ENCODE results near the gene CORO6. TPM values are rescaled to one million over a fixed set of nuclear protein-coding genes. Genes with fewer than 3 reads are reported as not detected.

Gene CORO6
- total RNA-seq, 1 experiment from 2014 or later, result 2.3 TPM

GRCh38 chr17:29588017-29588561, 34.6 kb downstream of the CORO6 start:
- Mint-ChIP-seq H3K4me1 (peaks cover 52 to 66% of the 10 kb centered on the region in 2 experiments), H3K27ac (no peak overlapping the region), H3K36me3 (ENCODE audit: insufficient read depth in 1 of 3, low read depth in 3 of 3) (peaks cover 5 to 9% (median 7%) of the 10 kb centered on the region in 3 experiments; a peak in 6 of 7 replicates), H3K9me3 (no peaks in the 10 kb centered on the region), H3K27me3 (ENCODE audit: low read depth) (peaks cover 3% of the 10 kb centered on the region; the same call in 1 of the 2 replicates), H3K4me3 (peak overlapping the region; percentile 78 to 87)
- H3K27me3 ChIP-seq (ENCODE audit: insufficient read depth, low read length), result no peaks in the 10 kb centered on the region
- peaks cover 34% of the 10 kb centered on the region for H3K23me2 ChIP-seq (ENCODE audit: insufficient read length, low read depth, low read length, poor library complexity, severe bottlenecking)
- peaks cover 15% of the 10 kb centered on the region; the same call in 1 of the 2 replicates for H3K4me1 ChIP-seq (ENCODE audit: insufficient read depth, low read length)
- H2AFZ ChIP-seq (ENCODE audit: low read length), result no peak overlapping the region
- no peaks in the 10 kb centered on the region for H4K20me1 ChIP-seq (ENCODE audit: control insufficient read depth, insufficient read depth, insufficient read length)
- H3K23ac ChIP-seq (ENCODE audit: insufficient read length, low read depth, low read length), result no peak overlapping the region
- H4K91ac ChIP-seq (ENCODE audit: insufficient read length, low read depth, low read length), result no peak overlapping the region
- no peak overlapping the region for H2AK5ac ChIP-seq (ENCODE audit: insufficient read length, low read length)
- H2BK15ac ChIP-seq (ENCODE audit: low read depth, low read length), result no peak overlapping the region
- no peak overlapping the region for H3K56ac ChIP-seq (ENCODE audit: insufficient read length, low read depth, low read length)
- H3K27ac ChIP-seq (ENCODE audit: insufficient read length, low read depth, low read length), result no peak overlapping the region
- no peak overlapping the region for H2BK5ac ChIP-seq (ENCODE audit: insufficient read length, low read length)
- H3T11ph ChIP-seq (ENCODE audit: low read length), result no peak overlapping the region
- H3K9ac ChIP-seq (ENCODE audit: extremely low read depth, insufficient read length, low read length), result peak overlapping the region; percentile 0
- no peak overlapping the region for H3K14ac ChIP-seq (ENCODE audit: insufficient read depth, low read length)
- no peak for TF ChIP-seq CTCF (conservative IDR thresholded peaks at IDR 0.05)
- H3K4ac ChIP-seq (ENCODE audit: low read depth, low read length), result no peak overlapping the region
- no peak overlapping the region for H2BK12ac ChIP-seq (ENCODE audit: insufficient read length, low read depth, low read length)
- H4K5ac ChIP-seq (ENCODE audit: insufficient read length, low read depth, low read length), result no peak overlapping the region
- WGBS (ENCODE audit: extremely low coverage, insufficient read length, low lambda C conversion rate), result no CpG with 5 or more reads among the region's 8 CpGs
- no peak overlapping the region for H2BK20ac ChIP-seq (ENCODE audit: low read depth, low read length, poor library complexity, severe bottlenecking)
- no peak overlapping the region for H4K8ac ChIP-seq (replicated peaks; ENCODE audit: insufficient read length, low read depth, low read length)
- peaks cover 23% of the 10 kb centered on the region; the same call in 1 of the 2 replicates for H3K79me2 ChIP-seq (ENCODE audit: insufficient read depth, low read length)
- H2BK120ac ChIP-seq (ENCODE audit: low read depth, low read length, poor library complexity, severe bottlenecking), result no peak overlapping the region
- DNase-seq, result no peak
- H3K79me1 ChIP-seq (ENCODE audit: insufficient read depth, low read depth, low read length, poor library complexity, severe bottlenecking), result peaks cover 4% of the 10 kb centered on the region
- no peak overlapping the region for H3K18ac ChIP-seq (ENCODE audit: insufficient read length, low read depth, low read length)
- peak overlapping the region; percentile 76 for H3K4me2 ChIP-seq (ENCODE audit: insufficient read depth, insufficient read length, low read length)
- H3K9me3 ChIP-seq (ENCODE audit: control insufficient read depth, low read depth, low read length), result no peaks in the 10 kb centered on the region
